HuH-7 (cell line): Measurements from ENCODE around the gene SHANK1.

Experiments
- DNase-seq: peaks from one replicate; pipeline ENCODE4 v3.0.0; 2011; ENCODE audit warnings: low spot score

Gene SHANK1

GRCh38 chr19:50686310-50687032, 33.1 kb downstream of the SHANK1 start:
- DNase-seq, result no peak

- peak; percentile 56 for DNase-seq
These were observed 40.2 kb downstream of the SHANK1 start for GRCh38 chr19:50679177-50680125.

- no peak for DNase-seq
These were observed 41.3 kb downstream of the SHANK1 start for GRCh38 chr19:50678323-50678722.

- no peak for DNase-seq
These were observed 42.0 kb downstream of the SHANK1 start for GRCh38 chr19:50677636-50678035.

- DNase-seq, result no peak
These were observed 42.9 kb downstream of the SHANK1 start for GRCh38 chr19:50676625-50677197.

GRCh38 chr19:50673118-50673517, 46.5 kb downstream of the SHANK1 start:
- DNase-seq, result no peak

GRCh38 chr19:50670102-50670380, 49.6 kb downstream of the SHANK1 start:
- no peak for DNase-seq

GRCh38 chr19:50669302-50670101, 50.1 kb downstream of the SHANK1 start:
- DNase-seq, result peak; percentile 58

GRCh38 chr19:50668879-50669278, 50.7 kb downstream of the SHANK1 start:
- DNase-seq, result no peak

- DNase-seq, result no peak
These were observed 51.2 kb downstream of the SHANK1 start for GRCh38 chr19:50668416-50668815.

- DNase-seq, result no peak
These were observed 51.8 kb downstream of the SHANK1 start for GRCh38 chr19:50667759-50668231.

- no peak for DNase-seq
These were observed 52.3 kb downstream of the SHANK1 start for GRCh38 chr19:50667177-50667758.

- no peak for DNase-seq
These were observed 53.0 kb downstream of the SHANK1 start for GRCh38 chr19:50666346-50667176.

- no peak for DNase-seq
These were observed 55.4 kb downstream of the SHANK1 start for GRCh38 chr19:50664204-50664603.

- DNase-seq, result peak; percentile 65
These were observed 56.2 kb downstream of the SHANK1 start for GRCh38 chr19:50663482-50663790.

- DNase-seq, result no peak
These were observed 56.7 kb downstream of the SHANK1 start for GRCh38 chr19:50662651-50663481.

- DNase-seq, result no peak
These were observed 57.6 kb downstream of the SHANK1 start for GRCh38 chr19:50661766-50662650.

GRCh38 chr19:50661023-50661422, 58.6 kb downstream of the SHANK1 start:
- no peak for DNase-seq

GRCh38 chr19:50660088-50660366, 59.6 kb downstream of the SHANK1 start:
- DNase-seq, result no peak
